Activated T-cell treated with anti-CD3 and anti-CD28 coated beads, Interleukin-2, amount 50 U/mL, for 72 hours (primary cell): ENCODE data around the gene SPEM1. TPM values are rescaled to one million over a fixed set of nuclear protein-coding genes. Genes with fewer than 3 reads are reported as not detected.

ENCODE experiments used
- ATAC-seq, 2 donors: fragments of 150-1000 bp; cut with Tn5 transposase; replicated peaks in 1 of 2; 2 replicates each; pipeline ENCODE4 v1.10.0; 2021; ENCODE audit warnings: moderate library complexity in 2 of 2, mild to moderate bottlenecking in 1 of 2
- DNase-seq, 2 donors: peaks; one replicate each; pipeline ENCODE4 v3.0.0; 2021 to 2022; ENCODE audit warnings: mixed read lengths in 1 of 2
- H3K27ac Mint-ChIP-seq: one replicate; pipeline ENCODE4 v1.8.0; 2022; ENCODE audit warnings: mild to moderate bottlenecking, moderate library complexity, mixed read lengths
- H3K27me3 Mint-ChIP-seq: one replicate; pipeline ENCODE4 v1.8.0; 2022; ENCODE audit warnings: low read depth, mixed read lengths
- H3K36me3 Mint-ChIP-seq, 2 donors: one replicate each; pipeline ENCODE4 v1.8.0; 2022; ENCODE audit warnings: mixed read lengths in 2 of 2, mild to moderate bottlenecking in 1 of 2; ENCODE audit not compliant: insufficient read depth in 2 of 2
- H3K4me1 Mint-ChIP-seq: one replicate; pipeline ENCODE4 v1.8.0; 2022; ENCODE audit warnings: low read depth, mixed read lengths
- H3K4me3 Mint-ChIP-seq, 2 donors: one replicate each; pipeline ENCODE4 v1.8.0; 2022; ENCODE audit warnings: mild to moderate bottlenecking in 2 of 2, mixed read lengths in 2 of 2, moderate library complexity in 2 of 2
- H3K9me3 Mint-ChIP-seq, 2 donors: one replicate each; pipeline ENCODE4 v1.8.0; 2022; ENCODE audit warnings: mixed read lengths in 2 of 2
- total RNA-seq, 2 donors: library from RNA; stranded (reverse); gene quantifications; one replicate each; pipeline ENCODE4 v1.2.3, GENCODE V29; 2022

SPEM1 gene
- total RNA-seq, 2 donors from 2014 or later, result 0.58 to 0.67 TPM

- peak overlapping the region; percentile 96 for H3K27ac Mint-ChIP-seq
- DNase-seq (peak; percentile 71 to 72), ATAC-seq (peak; percentile 58 to 59)
- peaks cover 6% of the 10 kb centered on the region for H3K27me3 Mint-ChIP-seq
- peaks cover 17% of the 10 kb centered on the region for H3K4me1 Mint-ChIP-seq
- H3K4me3 Mint-ChIP-seq, result peak overlapping the region; percentile 94 to 95
- no peaks in the 10 kb centered on the region for H3K9me3 Mint-ChIP-seq
- peaks cover 0 to 1% of the 10 kb centered on the region in 2 donors for H3K36me3 Mint-ChIP-seq
Measured at GRCh38 chr17:7404737-7405349, 15.3 kb upstream of the SPEM1 start.

- Mint-ChIP-seq H3K9me3 (no peaks in the 10 kb centered on the region), H3K27ac (peak overlapping the region; percentile 24), H3K4me3 (peak overlapping the region; percentile 94 to 95), H3K4me1 (peaks cover 17% of the 10 kb centered on the region), H3K27me3 (peaks cover 6% of the 10 kb centered on the region), H3K36me3 (peaks cover 0 to 1% of the 10 kb centered on the region in 2 donors)
- no peak for DNase-seq
- no peak for ATAC-seq
Measured at GRCh38 chr17:7405350-7406234, 14.5 kb upstream of the SPEM1 start.

- Mint-ChIP-seq H3K4me1 (peaks cover 17% of the 10 kb centered on the region), H3K27ac (no peak overlapping the region), H3K4me3 (peak overlapping the region; percentile 65 to 73), H3K36me3 (peaks cover 0 to 1% of the 10 kb centered on the region in 2 donors), H3K27me3 (peaks cover 6% of the 10 kb centered on the region), H3K9me3 (no peaks in the 10 kb centered on the region)
- DNase-seq (no peak), ATAC-seq (no peak)
Measured at GRCh38 chr17:7406235-7406825, 13.8 kb upstream of the SPEM1 start.

GRCh38 chr17:7407082-7407481 lies 13.0 kb upstream of the SPEM1 start:
- no peak for DNase-seq
- H3K36me3 Mint-ChIP-seq, result peaks cover 0 to 1% of the 10 kb centered on the region in 2 donors
- ATAC-seq, result no peak
- no peak overlapping the region for H3K4me3 Mint-ChIP-seq
- H3K4me1 Mint-ChIP-seq, result peaks cover 17% of the 10 kb centered on the region
- H3K27ac Mint-ChIP-seq, result no peak overlapping the region
- peaks cover 6% of the 10 kb centered on the region for H3K27me3 Mint-ChIP-seq
- no peaks in the 10 kb centered on the region for H3K9me3 Mint-ChIP-seq

- H3K27ac Mint-ChIP-seq, result no peak within 1 kb of the TSS
Measured at GRCh38 chr17:7407485-7408251, 12.5 kb upstream of the SPEM1 start, which contains the start of gene NLGN2. Gene NLGN2, plus strand, starts transcription at chr17:7407845. Its CDS starts 411 bp downstream, at chr17:7408256.

GRCh38 chr17:7408252-7408727 lies 11.8 kb upstream of the SPEM1 start:
- H3K27ac Mint-ChIP-seq, result no peak overlapping the region
- H3K36me3 Mint-ChIP-seq, result peaks cover 0 to 1% of the 10 kb centered on the region in 2 donors
- peaks cover 10% of the 10 kb centered on the region for H3K4me1 Mint-ChIP-seq

More at GRCh38 chr17:7407485-7408251, 12.5 kb upstream of the SPEM1 start, which contains the start of gene NLGN2:
- Mint-ChIP-seq H3K4me1 (peaks cover 16% of the 10 kb centered on the region), H3K9me3 (no peaks in the 10 kb centered on the region), H3K27me3 (peaks cover 6% of the 10 kb centered on the region), H3K36me3 (peaks cover 0 to 1% of the 10 kb centered on the region in 2 donors), H3K4me3 (peak within 1 kb of the TSS in 1 of 2 donors; percentile 47)
- DNase-seq (no peak), ATAC-seq (no peak)

GRCh38 chr17:7408863-7409262 lies 11.3 kb upstream of the SPEM1 start:
- no peak overlapping the region for H3K27ac Mint-ChIP-seq
- H3K9me3 Mint-ChIP-seq, result no peaks in the 10 kb centered on the region
- ATAC-seq, result no peak
- no peak overlapping the region for H3K4me3 Mint-ChIP-seq
- H3K36me3 Mint-ChIP-seq, result peaks cover 0 to 1% of the 10 kb centered on the region in 2 donors
- no peak for DNase-seq
- H3K4me1 Mint-ChIP-seq, result peaks cover 10% of the 10 kb centered on the region
- peaks cover 6% of the 10 kb centered on the region for H3K27me3 Mint-ChIP-seq

More at GRCh38 chr17:7408252-7408727, 11.8 kb upstream of the SPEM1 start:
- Mint-ChIP-seq H3K27me3 (peaks cover 6% of the 10 kb centered on the region), H3K9me3 (no peaks in the 10 kb centered on the region), H3K4me3 (no peak overlapping the region)
- ATAC-seq, result no peak
- peak; percentile 9 to 46 for DNase-seq

GRCh38 chr17:7409716-7410115 lies 10.4 kb upstream of the SPEM1 start:
- Mint-ChIP-seq H3K4me1 (peaks cover 10% of the 10 kb centered on the region), H3K36me3 (no peaks in the 10 kb centered on the region), H3K4me3 (no peak overlapping the region), H3K27ac (no peak overlapping the region), H3K27me3 (peaks cover 6% of the 10 kb centered on the region), H3K9me3 (no peaks in the 10 kb centered on the region)
- no peak for ATAC-seq
- DNase-seq, result no peak

GRCh38 chr17:7410634-7411426 lies 9.3 kb upstream of the SPEM1 start:
- H3K27ac Mint-ChIP-seq, result no peak overlapping the region
- peaks cover 4% of the 10 kb centered on the region for H3K27me3 Mint-ChIP-seq
- ATAC-seq, result no peak
- H3K4me1 Mint-ChIP-seq, result peaks cover 4% of the 10 kb centered on the region
- DNase-seq, result no peak
- H3K9me3 Mint-ChIP-seq, result no peaks in the 10 kb centered on the region
- H3K36me3 Mint-ChIP-seq, result no peaks in the 10 kb centered on the region
- H3K4me3 Mint-ChIP-seq, result no peak overlapping the region

- no peak for ATAC-seq
- Mint-ChIP-seq H3K27me3 (no peaks in the 10 kb centered on the region), H3K36me3 (no peaks in the 10 kb centered on the region), H3K4me1 (no peaks in the 10 kb centered on the region), H3K27ac (no peak overlapping the region), H3K4me3 (no peak overlapping the region), H3K9me3 (no peaks in the 10 kb centered on the region)
- no peak for DNase-seq
Measured at GRCh38 chr17:7411427-7411750, 8.7 kb upstream of the SPEM1 start.

- Mint-ChIP-seq H3K36me3 (no peaks in the 10 kb centered on the region), H3K9me3 (no peaks in the 10 kb centered on the region), H3K4me3 (no peak overlapping the region), H3K4me1 (no peaks in the 10 kb centered on the region), H3K27me3 (no peaks in the 10 kb centered on the region), H3K27ac (no peak overlapping the region)
- DNase-seq (no peak), ATAC-seq (no peak)
Measured at GRCh38 chr17:7413346-7413985, 6.7 kb upstream of the SPEM1 start.
